Tibial nerve (tissue), 4 donors: ENCODE data around the gene YIF1A. TPM values are rescaled to one million over a fixed set of nuclear protein-coding genes. Genes with fewer than 3 reads are reported as not detected.
A peak's percentile ranks its signal among the peaks of the same experiment; 100 is the strongest.
"Not testable (repeated sequence)": the region's sequence is repeated elsewhere in the genome, so short reads cannot be mapped to it uniquely, and the experiment has no call there.

Source experiments
- DNase-seq, 2 donors: peaks; one replicate each; pipeline ENCODE4 v3.0.0-alpha.2; 2019; ENCODE audit warnings: low spot score in 2 of 2
- H3K27ac ChIP-seq, 4 donors: fragments of 200-600 bp; sonication (generic) in 3 of 4; one replicate each; pipeline ENCODE4 v1.5.1; 2017 to 2019; ENCODE audit warnings: mild to moderate bottlenecking in 1 of 4
- H3K27me3 ChIP-seq, 2 donors: fragments of 200-600 bp; sonication (generic) in 1 of 2; one replicate each; pipeline versions ENCODE4 v1.5.1 to v1.6.0; 2017 to 2019
- H3K36me3 ChIP-seq, 3 donors: fragments of 200-600 bp; sonication (generic); one replicate each; pipeline ENCODE4 v1.5.1; 2018 to 2019
- H3K4me1 ChIP-seq, 4 donors: fragments of 200-600 bp; sonication (generic) in 3 of 4; one replicate each; pipeline ENCODE4 v1.5.1; 2017 to 2019
- H3K4me3 ChIP-seq, 4 donors: fragments of 200-600 bp; sonication (generic) in 3 of 4; one replicate each; pipeline ENCODE4 v1.5.1; 2017 to 2019; ENCODE audit warnings: mild to moderate bottlenecking in 1 of 4, moderate library complexity in 1 of 4
- H3K9me3 ChIP-seq, 4 donors: fragments of 200-600 bp; sonication (generic) in 3 of 4; one replicate each; pipeline ENCODE4 v1.5.1; 2017 to 2019
- CTCF ChIP-seq, 5 experiments: fragments of 200-600 bp in 3 of 5; fragments of 450-650 bp in 2 of 5; sonication (generic) in 3 of 5; IDR thresholded peaks; one replicate each; pipeline ENCODE4 v1.5.1; 2016 to 2019; ENCODE audit warnings: antibody characterized with exemption in 5 of 5, mild to moderate bottlenecking in 3 of 5, moderate library complexity in 2 of 5
- EP300 ChIP-seq, 2 donors: sonication (generic); formaldehyde crosslinking; IDR thresholded peaks; one replicate each; pipeline ENCODE4 v1.6.1; 2017; ENCODE audit warnings: antibody characterized with exemption in 2 of 2, mild to moderate bottlenecking in 1 of 2
- POLR2A ChIP-seq, 2 donors: fragments of 450-650 bp; IDR thresholded peaks; one replicate each; pipeline ENCODE4 v1.6.1; 2017; ENCODE audit warnings: antibody characterized with exemption in 2 of 2, mild to moderate bottlenecking in 2 of 2, moderate library complexity in 2 of 2
- WGBS, 2 donors: methylation state at CpG; one replicate each; pipeline ENCODE4 v1.1.5; 2018; 5-methylcytosine and 5-hydroxymethylcytosine counted together
- total RNA-seq, 4 donors: library from RNA; depleted of rRNA; stranded (reverse); fragments of >200 nt; gene quantifications; one replicate each; pipeline ENCODE4 v1.1.0, GENCODE V29; 2016

Gene YIF1A
- total RNA-seq, 4 donors from 2014 or later: 76.0 to 143 (median 90.6) TPM

DNA sequence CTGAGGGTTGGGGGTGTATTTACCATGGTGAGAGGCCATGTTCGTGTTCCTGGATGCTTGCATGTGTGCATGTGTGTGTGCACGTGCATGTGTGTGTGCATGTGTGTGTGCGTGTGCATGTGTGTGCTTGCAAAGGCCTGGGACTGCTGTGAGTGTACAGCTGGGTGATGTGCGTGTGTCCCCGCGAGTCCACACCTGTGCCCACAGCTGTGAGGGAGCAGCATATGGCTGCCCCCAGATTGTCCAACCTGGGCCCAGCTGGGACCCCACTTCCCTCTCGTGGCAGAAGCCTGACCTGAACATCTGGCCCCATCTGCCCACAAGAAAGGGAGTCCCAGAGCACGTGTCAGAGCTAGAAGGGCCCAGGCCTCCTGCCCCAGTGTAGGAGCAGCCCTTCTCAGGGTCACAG lies 36.3 kb upstream of the YIF1A start:
- TF ChIP-seq EP300 (IDR thresholded peaks at IDR 0.05): no peak
- no peak for TF ChIP-seq POLR2A (IDR thresholded peaks at IDR 0.05)
- no peak for TF ChIP-seq CTCF (IDR thresholded peaks at IDR 0.05)
- Histone ChIP-seq H3K27me3 (no peaks in the 10 kb centered on the region), H3K27ac (peak overlapping the region in 2 of 4 donors; percentile 72 to 74), H3K36me3 (no peaks in the 10 kb centered on the region), H3K9me3 (no peaks in the 10 kb centered on the region), H3K4me3 (no peak overlapping the region), H3K4me1 (peaks cover 0 to 76% (median 34%) of the 10 kb centered on the region in 4 donors)
- DNase-seq: no peak
- 85 to 87% methylated on average over 5 to 6 of the region's 8 CpGs for WGBS, 2 donors

GRCh38 chr11:66324664-66325063 lies 35.7 kb upstream of the YIF1A start:
- WGBS, 2 donors: 48 to 58% methylated on average over 10 of the region's 10 CpGs
- Histone ChIP-seq H3K9me3 (no peaks in the 10 kb centered on the region), H3K27ac (peak overlapping the region in 2 of 4 donors; percentile 3 to 52), H3K27me3 (no peaks in the 10 kb centered on the region), H3K36me3 (no peaks in the 10 kb centered on the region), H3K4me3 (no peak overlapping the region), H3K4me1 (peaks cover 0 to 76% (median 34%) of the 10 kb centered on the region in 4 donors)
- TF ChIP-seq EP300 (IDR thresholded peaks at IDR 0.05) (no peak), CTCF (IDR thresholded peaks at IDR 0.05) (no peak), POLR2A (IDR thresholded peaks at IDR 0.05) (no peak)
- DNase-seq: no peak

DNA sequence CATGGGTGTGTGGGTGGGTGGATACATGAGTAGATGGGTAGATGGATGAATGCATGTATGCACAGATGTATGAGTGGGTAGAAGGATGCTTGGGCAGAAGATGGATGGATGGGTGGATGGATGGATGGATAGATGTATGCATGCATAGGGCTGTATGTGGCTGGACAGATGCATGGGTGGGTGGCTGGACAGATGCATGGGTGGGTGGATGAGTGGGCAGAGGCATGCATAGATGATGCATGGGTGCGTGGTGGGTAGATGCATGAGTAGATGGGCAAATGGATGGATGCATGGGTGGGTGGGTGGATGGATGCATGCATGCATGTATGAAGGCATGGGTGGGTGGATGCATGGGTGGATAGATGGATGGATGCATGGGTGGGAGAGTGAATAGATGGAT lies 34.7 kb upstream of the YIF1A start:
- no peaks in the 10 kb centered on the region for H3K9me3 ChIP-seq
- no peak overlapping the region for H3K27ac ChIP-seq
- no peak for DNase-seq
- H3K27me3 ChIP-seq: no peaks in the 10 kb centered on the region
- no peak for TF ChIP-seq CTCF (IDR thresholded peaks at IDR 0.05)
- TF ChIP-seq POLR2A (IDR thresholded peaks at IDR 0.05): no peak
- no peak for TF ChIP-seq EP300 (IDR thresholded peaks at IDR 0.05)
- WGBS, 2 donors: 92 to 96% methylated on average over 1 of the region's 1 CpG
- peaks cover 0 to 73% (median 35%) of the 10 kb centered on the region in 4 donors for H3K4me1 ChIP-seq
- H3K36me3 ChIP-seq: no peaks in the 10 kb centered on the region
- H3K4me3 ChIP-seq: no peak overlapping the region

DNA sequence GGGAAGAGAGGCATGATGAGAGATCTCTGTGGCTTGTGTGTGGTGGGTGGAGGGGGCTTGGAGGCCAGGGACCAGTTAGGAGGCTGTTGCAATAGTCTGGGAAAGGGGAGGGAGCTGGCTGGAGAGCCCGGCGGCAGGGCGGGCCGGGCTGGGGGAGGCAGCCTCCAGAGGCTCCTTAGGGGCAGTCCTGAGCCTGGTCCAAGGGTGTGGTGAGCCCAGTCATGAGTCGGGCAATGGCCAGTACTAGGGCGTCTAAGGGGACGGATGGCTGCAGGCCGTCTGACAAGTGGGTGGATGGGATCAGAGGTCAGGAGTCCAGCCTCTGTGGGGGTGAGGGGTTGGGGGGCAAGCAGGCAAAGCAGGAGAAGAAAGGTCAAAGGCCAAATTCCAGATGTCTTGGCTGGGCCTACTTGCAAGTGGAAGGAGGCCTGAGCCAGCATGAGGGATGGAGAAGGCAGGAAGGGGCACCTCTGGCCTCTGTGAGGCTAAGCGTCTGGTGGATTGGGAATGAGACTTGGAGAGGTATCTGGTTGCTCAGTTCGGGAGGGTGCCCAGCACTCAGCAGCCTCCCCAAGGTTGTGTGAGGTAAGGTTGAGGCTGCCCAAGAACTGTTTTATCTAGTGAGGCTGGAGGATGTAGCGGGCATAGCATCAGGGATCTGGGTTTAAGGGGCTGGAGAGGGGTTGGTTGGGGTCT lies 33.9 kb upstream of the YIF1A start:
- WGBS, 2 donors: 31 to 43% methylated on average over 10 to 11 of the region's 11 CpGs
- TF ChIP-seq CTCF (IDR thresholded peaks at IDR 0.05): no peak
- TF ChIP-seq EP300 (IDR thresholded peaks at IDR 0.05): peak in 1 of 2 donors; percentile 18
- Histone ChIP-seq H3K36me3 (no peaks in the 10 kb centered on the region), H3K27me3 (no peaks in the 10 kb centered on the region), H3K9me3 (no peaks in the 10 kb centered on the region), H3K4me1 (peaks cover 0 to 73% (median 35%) of the 10 kb centered on the region in 4 donors), H3K4me3 (no peak overlapping the region), H3K27ac (peak overlapping the region in 2 of 4 donors; percentile 51 to 63)
- DNase-seq: peak; percentile 45 to 59

- Histone ChIP-seq H3K4me1 (peaks cover 0 to 73% (median 36%) of the 10 kb centered on the region in 4 donors), H3K36me3 (no peaks in the 10 kb centered on the region), H3K9me3 (no peaks in the 10 kb centered on the region), H3K27me3 (no peaks in the 10 kb centered on the region), H3K27ac (peak overlapping the region in 2 of 4 donors; percentile 51 to 63), H3K4me3 (no peak overlapping the region)
- WGBS, 2 donors: 71 to 75% methylated on average over 4 of the region's 4 CpGs
- TF ChIP-seq POLR2A (IDR thresholded peaks at IDR 0.05): no peak
- TF ChIP-seq EP300 (IDR thresholded peaks at IDR 0.05): peak in 1 of 2 donors; percentile 28
- DNase-seq: no peak
Observed at GRCh38 chr11:66321606-66322005, 32.7 kb upstream of the YIF1A start.

GRCh38 chr11:66320748-66321147 lies 31.8 kb upstream of the YIF1A start:
- 90 to 94% methylated on average over 6 of the region's 6 CpGs for WGBS, 2 donors
- H3K4me3 ChIP-seq: not testable (repeated sequence)

DNA sequence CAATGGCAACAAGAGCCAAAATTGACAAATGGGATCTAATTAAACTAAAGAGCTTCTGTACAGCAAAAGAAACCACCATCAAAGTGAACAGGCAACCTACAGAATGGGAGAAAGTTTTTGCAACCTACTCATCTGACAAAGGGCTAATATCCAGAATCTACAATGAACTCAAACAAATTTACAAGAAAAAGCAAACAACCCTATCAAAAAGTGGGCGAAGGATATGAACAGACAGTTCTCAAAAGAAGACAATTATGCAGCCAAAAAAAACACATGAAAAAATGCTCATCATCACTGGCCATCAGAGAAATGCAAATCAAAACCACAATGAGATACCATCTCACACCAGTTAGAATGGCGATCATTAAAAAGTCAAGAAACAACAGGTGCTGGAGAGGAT lies 31.3 kb upstream of the YIF1A start:
- not testable (repeated sequence) for DNase-seq, H3K36me3 ChIP-seq, H3K4me3 ChIP-seq, H3K27me3 ChIP-seq, H3K9me3 ChIP-seq, H3K27ac ChIP-seq
- 96 to 97% methylated on average over 2 of the region's 2 CpGs for WGBS, 2 donors
- H3K4me1 ChIP-seq: peaks cover 0 to 74% (median 30%) of the 10 kb centered on the region in 4 donors

More at GRCh38 chr11:66320748-66321147, 31.8 kb upstream of the YIF1A start:
- H3K27ac ChIP-seq, H3K9me3 ChIP-seq, H3K36me3 ChIP-seq, H3K27me3 ChIP-seq, DNase-seq: not testable (repeated sequence)
- peaks cover 0 to 73% (median 32%) of the 10 kb centered on the region in 4 donors for H3K4me1 ChIP-seq
